Ectodermal cell (in vitro differentiated cells): ENCODE data around the gene VEGFA.

ENCODE experiments used
- H3K27ac ChIP-seq: 2 replicates; pipeline ENCODE4 v1.7.0; 2013; ENCODE audit warnings: mild to moderate bottlenecking, low read depth, low read length; ENCODE audit not compliant: insufficient read depth, poor library complexity, severe bottlenecking
- H3K27me3 ChIP-seq: 2 replicates; pipeline ENCODE4 v1.7.0; 2013; ENCODE audit warnings: mild to moderate bottlenecking, low read length; ENCODE audit not compliant: insufficient read depth, control insufficient read depth, poor library complexity, severe bottlenecking
- H3K36me3 ChIP-seq: one replicate; pipeline ENCODE4 v1.7.0; 2013; ENCODE audit warnings: low read length; ENCODE audit not compliant: control insufficient read depth, insufficient read depth
- H3K4me1 ChIP-seq: one replicate; pipeline ENCODE4 v1.7.0; 2013; ENCODE audit warnings: low read length; ENCODE audit not compliant: control insufficient read depth, insufficient read depth
- H3K4me3 ChIP-seq: 2 replicates; pipeline ENCODE4 v1.7.0; 2013; ENCODE audit warnings: low read depth, low read length, control low read depth; ENCODE audit not compliant: insufficient read depth
- H3K9me3 ChIP-seq: 2 replicates; pipeline ENCODE4 v1.7.0; 2013; ENCODE audit warnings: mild to moderate bottlenecking, low read length, moderate library complexity; ENCODE audit not compliant: control insufficient read depth
- WGBS, 2 experiments: methylation state at CpG; one replicate each; pipeline ENCODE4 v1.1.7; 2013; ENCODE audit warnings: missing lambda C conversion rate in 2 of 2; 5-methylcytosine and 5-hydroxymethylcytosine counted together

VEGFA gene

DNA sequence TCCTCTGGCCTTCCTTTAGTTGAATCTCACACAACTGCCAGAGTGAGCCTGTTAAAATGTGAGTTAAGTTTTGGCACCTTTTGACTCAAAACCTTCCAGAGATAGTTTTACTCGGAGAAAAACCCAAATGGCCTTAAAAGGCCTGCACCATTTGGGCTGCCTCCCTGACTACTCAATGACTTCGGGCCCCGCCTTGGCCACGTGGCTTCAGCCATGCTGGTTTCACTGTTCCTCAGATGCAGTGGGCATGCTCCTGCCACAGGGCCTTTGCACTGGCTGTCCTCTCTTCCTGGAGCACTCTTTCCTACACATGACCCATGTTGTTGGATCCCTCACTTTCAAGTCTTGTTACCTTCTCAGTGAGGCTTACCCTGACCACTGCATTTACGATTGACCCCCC lies 18.3 kb downstream of the VEGFA start:
- H3K4me1 ChIP-seq: no peaks in the 10 kb centered on the region
- no peak overlapping the region for H3K4me3 ChIP-seq

GRCh38 chr6:43789447-43789846 lies 19.4 kb downstream of the VEGFA start:
- Histone ChIP-seq H3K27me3 (no peaks in the 10 kb centered on the region), H3K4me3 (no peak overlapping the region), H3K27ac (no peak overlapping the region)

More for the DNA sequence above, 18.3 kb downstream of the VEGFA start:
- no peak overlapping the region for H3K27ac ChIP-seq
- H3K36me3 ChIP-seq: peaks cover 16% of the 10 kb centered on the region
- no peaks in the 10 kb centered on the region for H3K9me3 ChIP-seq
- WGBS, 2 experiments: 93 to 95% methylated on average over 5 of the region's 5 CpGs
- H3K27me3 ChIP-seq: no peaks in the 10 kb centered on the region

GRCh38 chr6:43790031-43790430 lies 20.0 kb downstream of the VEGFA start:
- Histone ChIP-seq H3K27me3 (no peaks in the 10 kb centered on the region), H3K27ac (no peak overlapping the region), H3K4me3 (no peak overlapping the region), H3K36me3 (peaks cover 5% of the 10 kb centered on the region), H3K4me1 (no peaks in the 10 kb centered on the region), H3K9me3 (no peaks in the 10 kb centered on the region)
- WGBS, 2 experiments: 92% methylated on average over 5 of the region's 5 CpGs

More at GRCh38 chr6:43789447-43789846, 19.4 kb downstream of the VEGFA start:
- WGBS, 2 experiments: 76 to 83% methylated on average over 2 of the region's 2 CpGs
- Histone ChIP-seq H3K4me1 (no peaks in the 10 kb centered on the region), H3K9me3 (no peaks in the 10 kb centered on the region), H3K36me3 (peaks cover 8% of the 10 kb centered on the region)

- no peaks in the 10 kb centered on the region for H3K4me1 ChIP-seq
- WGBS, 2 experiments: 73 to 75% methylated on average over 11 of the region's 11 CpGs
- H3K27ac ChIP-seq: no peak overlapping the region
- H3K36me3 ChIP-seq: no peaks in the 10 kb centered on the region
- no peak overlapping the region for H3K4me3 ChIP-seq
- no peaks in the 10 kb centered on the region for H3K9me3 ChIP-seq
- no peaks in the 10 kb centered on the region for H3K27me3 ChIP-seq
These were observed 21.9 kb downstream of the VEGFA start for GRCh38 chr6:43791745-43792422.

DNA sequence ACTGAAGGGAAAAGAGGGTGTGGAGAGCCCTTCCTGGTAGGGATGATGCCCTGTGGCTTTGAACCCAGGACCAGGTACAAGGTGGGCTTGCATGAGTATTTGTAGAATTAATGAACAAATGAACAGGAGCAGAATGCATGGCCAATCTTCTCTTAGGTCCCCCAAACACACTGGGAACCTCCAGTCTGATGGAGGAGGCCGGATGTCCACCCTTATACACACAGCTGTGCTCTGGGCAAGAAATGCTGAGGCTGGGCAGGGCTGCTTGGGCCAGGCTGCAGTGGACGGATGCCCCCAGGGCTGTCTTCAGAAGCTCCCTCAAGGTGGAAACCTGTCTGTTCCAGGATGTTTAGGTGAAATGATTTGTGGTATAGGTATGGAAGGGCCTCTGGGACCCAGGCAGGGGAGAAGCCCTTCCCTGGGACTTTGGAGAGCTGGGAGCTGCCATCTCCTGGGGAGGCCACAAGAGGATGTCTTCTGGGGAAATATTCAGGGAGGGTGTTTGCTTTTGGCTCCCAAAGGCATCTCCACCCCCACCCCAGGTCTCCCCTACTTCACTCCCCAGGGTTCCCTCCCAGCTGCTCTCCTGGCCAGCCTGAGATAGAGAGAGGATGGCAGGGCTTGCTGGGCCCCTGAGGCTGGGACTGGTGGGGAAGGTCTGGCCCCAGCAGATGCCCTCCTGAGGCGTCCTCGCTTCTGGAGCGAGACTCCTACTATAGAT lies 23.3 kb downstream of the VEGFA start:
- H3K4me3 ChIP-seq: no peak overlapping the region
- no peaks in the 10 kb centered on the region for H3K9me3 ChIP-seq
- H3K4me1 ChIP-seq: no peaks in the 10 kb centered on the region
- WGBS, 2 experiments: 73 to 74% methylated on average over 5 of the region's 5 CpGs
- H3K36me3 ChIP-seq: no peaks in the 10 kb centered on the region
- H3K27ac ChIP-seq: no peak overlapping the region
- H3K27me3 ChIP-seq: no peaks in the 10 kb centered on the region

GRCh38 chr6:43793875-43794242 lies 23.8 kb downstream of the VEGFA start:
- Histone ChIP-seq H3K27ac (no peak overlapping the region), H3K9me3 (no peaks in the 10 kb centered on the region), H3K27me3 (no peaks in the 10 kb centered on the region), H3K4me1 (no peaks in the 10 kb centered on the region), H3K36me3 (no peaks in the 10 kb centered on the region), H3K4me3 (no peak overlapping the region)
- WGBS, 2 experiments: 90 to 93% methylated on average over 9 of the region's 9 CpGs

DNA sequence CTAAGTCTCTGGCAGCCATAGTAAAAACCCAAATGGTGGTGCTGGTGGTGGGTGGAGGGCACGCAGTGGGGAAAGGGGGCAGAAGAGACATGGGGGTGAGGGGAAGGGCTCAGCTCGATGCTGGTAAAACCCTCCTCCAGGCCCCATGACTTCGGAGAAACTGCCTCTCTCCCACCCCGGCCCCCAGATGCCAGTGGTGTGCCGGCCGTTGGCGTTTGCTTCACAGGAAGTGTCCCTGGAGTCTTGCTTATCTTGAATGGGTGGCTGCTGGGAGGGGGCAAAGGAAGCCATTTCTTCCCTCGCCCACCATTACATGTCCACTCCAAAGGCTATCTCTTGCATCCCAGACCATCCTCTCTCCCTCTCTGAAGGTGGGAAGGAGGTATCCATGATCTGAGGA lies 25.4 kb downstream of the VEGFA start:
- H3K4me3 ChIP-seq: no peak overlapping the region

GRCh38 chr6:43796168-43796567 lies 26.2 kb downstream of the VEGFA start:
- Histone ChIP-seq H3K4me3 (no peak overlapping the region), H3K4me1 (no peaks in the 10 kb centered on the region), H3K9me3 (no peaks in the 10 kb centered on the region), H3K36me3 (no peaks in the 10 kb centered on the region), H3K27ac (no peak overlapping the region), H3K27me3 (no peaks in the 10 kb centered on the region)
- 82 to 83% methylated on average over 5 of the region's 5 CpGs for WGBS, 2 experiments

More for the DNA sequence above, 25.4 kb downstream of the VEGFA start:
- Histone ChIP-seq H3K9me3 (no peaks in the 10 kb centered on the region), H3K27ac (no peak overlapping the region), H3K4me1 (no peaks in the 10 kb centered on the region), H3K36me3 (no peaks in the 10 kb centered on the region), H3K27me3 (no peaks in the 10 kb centered on the region)
- 90 to 95% methylated on average over 8 of the region's 8 CpGs for WGBS, 2 experiments

DNA sequence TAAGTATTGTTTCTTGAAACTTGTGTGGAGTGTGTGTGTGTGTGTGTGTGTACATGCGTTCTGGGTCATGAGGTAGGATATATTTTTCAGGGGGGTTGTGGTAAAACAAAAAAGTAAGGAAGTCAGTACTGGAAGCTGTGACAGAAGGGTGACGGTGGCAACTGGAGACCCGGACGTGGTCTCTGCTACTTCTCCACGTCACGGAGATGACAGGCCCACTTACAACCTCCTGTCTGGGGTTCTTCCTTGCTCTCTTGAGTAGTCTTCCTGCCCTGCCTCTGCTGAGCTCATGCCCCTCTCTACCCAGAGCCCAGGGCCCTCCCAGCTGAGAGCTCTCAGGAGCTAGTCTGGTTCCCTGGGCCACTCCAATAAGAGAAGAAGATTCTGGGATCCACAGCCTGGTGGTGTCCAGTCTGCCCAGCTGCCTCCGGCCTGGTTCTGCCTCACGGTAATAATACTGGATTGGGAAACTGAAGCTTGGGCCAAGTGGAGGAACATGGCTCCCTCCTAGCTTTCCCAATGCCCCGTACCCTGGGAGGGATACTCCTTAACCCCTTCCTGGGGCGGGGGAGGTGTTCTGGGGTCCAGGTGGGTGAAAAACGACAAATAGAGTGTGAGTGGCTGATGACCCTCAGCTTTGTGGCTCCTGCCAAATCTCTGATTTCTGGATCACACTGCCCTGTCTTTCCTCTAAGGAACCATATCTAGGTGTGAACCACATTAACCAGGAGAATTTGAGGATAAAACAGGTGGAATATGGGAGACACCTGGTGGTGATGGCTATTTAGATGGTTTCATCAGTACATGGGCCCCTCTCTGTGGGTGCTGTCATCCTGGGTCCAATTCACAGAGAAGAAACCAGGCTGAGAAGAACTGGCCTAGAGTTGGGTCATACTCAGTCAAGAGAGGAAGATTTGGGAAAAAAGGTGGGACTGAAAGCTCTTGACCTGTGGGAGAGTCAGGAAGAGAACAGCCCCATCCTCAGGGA lies 27.2 kb downstream of the VEGFA start:
- no peak overlapping the region for H3K27ac ChIP-seq
- H3K36me3 ChIP-seq: no peaks in the 10 kb centered on the region
- no peaks in the 10 kb centered on the region for H3K27me3 ChIP-seq
- no peak overlapping the region for H3K4me3 ChIP-seq
- WGBS, 2 experiments: 94 to 96% methylated on average over 11 of the region's 11 CpGs
- H3K4me1 ChIP-seq: no peaks in the 10 kb centered on the region
- no peaks in the 10 kb centered on the region for H3K9me3 ChIP-seq

DNA sequence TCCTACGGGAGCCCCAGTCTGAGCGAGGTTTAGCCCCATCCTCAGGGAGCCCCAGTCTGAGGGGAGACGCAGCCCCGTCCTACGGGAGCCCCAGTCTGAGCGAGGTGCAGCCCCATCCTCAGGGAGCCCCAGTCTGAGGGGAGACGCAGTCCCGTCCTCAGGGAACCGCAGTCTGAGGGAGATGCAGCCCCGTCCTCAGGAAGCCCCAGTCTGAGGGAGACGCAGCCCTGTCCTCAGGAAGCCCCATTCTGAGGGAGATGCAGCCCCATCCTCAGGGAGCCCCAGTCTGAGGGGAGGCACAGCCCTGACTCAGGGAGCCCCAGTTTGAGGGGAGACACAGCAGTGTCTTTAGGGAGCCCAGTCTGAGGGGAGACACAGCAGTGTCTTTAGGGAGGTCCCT lies 27.9 kb downstream of the VEGFA start:
- no peaks in the 10 kb centered on the region for H3K36me3 ChIP-seq
- WGBS, 2 experiments: 90 to 92% methylated on average over 11 of the region's 11 CpGs
- H3K4me1 ChIP-seq: no peaks in the 10 kb centered on the region
- no peak overlapping the region for H3K4me3 ChIP-seq
- H3K27me3 ChIP-seq: no peaks in the 10 kb centered on the region
- no peak overlapping the region for H3K27ac ChIP-seq
- H3K9me3 ChIP-seq: no peaks in the 10 kb centered on the region
